Mesenchymal stem cell (in vitro differentiated cells and primary cell): ENCODE results near the gene SLC39A8.

Experiments used
- DNase-seq: peaks from one replicate; pipeline ENCODE4 v3.0.0-alpha.2; 2013
- H2AFZ ChIP-seq: one replicate; pipeline ENCODE4 v1.6.1; 2013; ENCODE audit warnings: low read depth, mild to moderate bottlenecking, control low read depth, inconsistent platforms, low read length, moderate library complexity
- H2AK5ac ChIP-seq: 2 replicates; pipeline ENCODE4 v1.6.1; 2013; ENCODE audit warnings: low read length, moderate library complexity, mild to moderate bottlenecking, inconsistent platforms; ENCODE audit not compliant: severe bottlenecking
- H2BK120ac ChIP-seq: one replicate; pipeline ENCODE4 v1.6.1; 2013; ENCODE audit warnings: low read depth, mild to moderate bottlenecking, inconsistent platforms, low read length, moderate library complexity
- H2BK12ac ChIP-seq, 2 experiments: one replicate each; pipeline ENCODE4 v1.6.1; 2013; ENCODE audit warnings: inconsistent platforms in 2 of 2, low read length in 2 of 2, mild to moderate bottlenecking in 2 of 2, moderate library complexity in 2 of 2, control low read depth in 1 of 2
- H2BK15ac ChIP-seq: one replicate; pipeline ENCODE4 v1.6.1; 2013; ENCODE audit warnings: mild to moderate bottlenecking, low read depth, inconsistent platforms; ENCODE audit not compliant: poor library complexity, severe bottlenecking
- H2BK5ac ChIP-seq: 2 replicates; pipeline ENCODE4 v1.6.1; 2013; ENCODE audit warnings: low read depth, mild to moderate bottlenecking, low read length, control low read depth, inconsistent platforms; ENCODE audit not compliant: poor library complexity, severe bottlenecking
- H3K14ac ChIP-seq, 2 experiments: one replicate each; pipeline ENCODE4 v1.6.1; 2013; ENCODE audit warnings: inconsistent platforms in 2 of 2, low read length in 2 of 2, control low read depth in 1 of 2, mild to moderate bottlenecking in 1 of 2, moderate library complexity in 1 of 2
- H3K18ac ChIP-seq, 2 experiments: one replicate each; pipeline ENCODE4 v1.6.1; 2013; ENCODE audit warnings: inconsistent platforms in 2 of 2, low read length in 2 of 2, control low read depth in 1 of 2, low read depth in 1 of 2, mild to moderate bottlenecking in 1 of 2
- H3K23ac ChIP-seq, 2 experiments: one replicate each; pipeline ENCODE4 v1.6.1; 2013; ENCODE audit warnings: inconsistent platforms in 2 of 2, low read length in 2 of 2, mild to moderate bottlenecking in 2 of 2, moderate library complexity in 2 of 2, control low read depth in 1 of 2
- H3K27ac ChIP-seq: 2 replicates; pipeline ENCODE4 v1.5.1; 2013; ENCODE audit warnings: mild to moderate bottlenecking, moderate library complexity, low read length, control low read depth, inconsistent platforms; ENCODE audit not compliant: poor library complexity, severe bottlenecking
- H3K27me3 ChIP-seq, 2 experiments: 2 replicates each; pipeline versions ENCODE4 v1.6.1 to v1.7.0; 2013; ENCODE audit warnings: low read length in 2 of 2, mild to moderate bottlenecking in 2 of 2, moderate library complexity in 2 of 2, control low read depth in 1 of 2, inconsistent platforms in 1 of 2; ENCODE audit not compliant: control insufficient read depth in 1 of 2, insufficient read depth in 1 of 2
- H3K36me3 ChIP-seq, 2 experiments: 2 replicates each; pipeline versions ENCODE4 v1.6.1 to v1.7.0; 2013; ENCODE audit warnings: low read length in 2 of 2, control low read depth in 1 of 2, inconsistent platforms in 1 of 2, low read depth in 1 of 2, mild to moderate bottlenecking in 1 of 2; ENCODE audit not compliant: insufficient read depth in 2 of 2, control insufficient read depth in 1 of 2
- H3K4ac ChIP-seq, 2 experiments: one replicate each; pipeline ENCODE4 v1.6.1; 2013; ENCODE audit warnings: inconsistent platforms in 2 of 2, low read length in 2 of 2, mild to moderate bottlenecking in 2 of 2, moderate library complexity in 2 of 2, control low read depth in 1 of 2, low read depth in 1 of 2
- H3K4me1 ChIP-seq: 2 replicates; pipeline ENCODE4 v1.6.1; 2013; ENCODE audit warnings: low read depth, low read length, control low read depth; ENCODE audit not compliant: control insufficient read depth, insufficient read depth
- H3K4me2 ChIP-seq: 2 replicates; pipeline ENCODE4 v1.6.1; 2013; ENCODE audit warnings: low read length, mild to moderate bottlenecking, inconsistent platforms; ENCODE audit not compliant: poor library complexity, severe bottlenecking
- H3K4me3 ChIP-seq, 2 experiments: 2 replicates each; pipeline versions ENCODE4 v1.5.1 to v1.7.0; 2013; ENCODE audit warnings: low read length in 2 of 2, mild to moderate bottlenecking in 2 of 2, control low read depth in 1 of 2, low read depth in 1 of 2; ENCODE audit not compliant: insufficient read depth in 1 of 2
- H3K79me1 ChIP-seq: replicated peaks from 2 replicates; pipeline ENCODE4 v1.6.1; 2013; ENCODE audit warnings: mild to moderate bottlenecking, control low read depth, low read length, inconsistent platforms; ENCODE audit not compliant: poor library complexity, severe bottlenecking
- H3K9ac ChIP-seq: 2 replicates; pipeline ENCODE4 v1.7.0; 2013; ENCODE audit warnings: mild to moderate bottlenecking, low read length, moderate library complexity
- H3K9me3 ChIP-seq: 2 replicates; pipeline ENCODE4 v1.7.0; 2013; ENCODE audit warnings: mild to moderate bottlenecking, low read length; ENCODE audit not compliant: control insufficient read depth
- H4K8ac ChIP-seq: one replicate; pipeline ENCODE4 v1.6.1; 2013; ENCODE audit warnings: inconsistent platforms, mild to moderate bottlenecking, low read length, moderate library complexity
- H4K91ac ChIP-seq: one replicate; pipeline ENCODE4 v1.6.1; 2013; ENCODE audit warnings: mild to moderate bottlenecking, low read length, inconsistent platforms
- WGBS: methylation state at CpG from one replicate; pipeline ENCODE4 v1.1.7; 2013; ENCODE audit warnings: mixed read lengths; 5-methylcytosine and 5-hydroxymethylcytosine counted together

Gene SLC39A8

GRCh38 chr4:102324730-102325129 is 20.6 kb downstream of the SLC39A8 start:
- Histone ChIP-seq H3K4me2 (no peak overlapping the region), H2AK5ac (no peak overlapping the region), H3K4me1 (peaks cover 3% of the 10 kb centered on the region), H3K9ac (peak overlapping the region; percentile 33), H3K27ac (no peak overlapping the region), H3K4ac (no peak overlapping the region), H2BK5ac (no peak overlapping the region), H3K23ac (no peak overlapping the region), H2BK120ac (no peak overlapping the region), H3K9me3 (no peaks in the 10 kb centered on the region), H2AFZ (no peak overlapping the region), H3K79me1 (peaks cover 5% of the 10 kb centered on the region), H4K91ac (no peak overlapping the region), H3K27me3 (no peaks in the 10 kb centered on the region), H3K14ac (no peak overlapping the region), H3K18ac (no peak overlapping the region), H4K8ac (no peak overlapping the region), H3K4me3 (peak overlapping the region in 1 of 2 experiments; percentile 30), H2BK12ac (no peak overlapping the region), H3K36me3 (no peaks in the 10 kb centered on the region), H2BK15ac (no peak overlapping the region)
- 76% methylated on average over 2 of the region's 3 CpGs for WGBS
- DNase-seq, result no peak

DNA sequence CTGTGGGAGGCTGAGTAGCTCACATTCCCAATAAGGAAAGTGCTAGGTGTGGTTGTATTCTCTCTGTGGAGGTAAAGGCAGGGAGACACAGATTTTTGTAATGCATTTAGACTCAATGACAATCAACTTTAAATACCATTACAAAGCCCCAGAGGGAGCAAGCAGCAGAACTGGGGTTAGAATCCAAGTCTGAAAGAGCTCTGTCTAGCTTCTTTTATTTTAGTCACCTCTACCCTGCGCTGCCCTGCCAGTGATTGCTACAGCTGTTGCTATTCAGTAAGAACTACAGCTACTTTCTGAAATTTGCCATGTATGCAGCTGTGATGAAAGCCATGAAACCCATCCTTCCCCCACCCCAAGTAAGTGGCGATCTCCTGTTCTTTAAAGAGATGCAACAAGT is 22.5 kb downstream of the SLC39A8 start:
- DNase-seq, result no peak
- peaks cover 4% of the 10 kb centered on the region for H3K4me1 ChIP-seq
- H2BK15ac ChIP-seq, result no peak overlapping the region
- H3K79me1 ChIP-seq, result peaks cover 5% of the 10 kb centered on the region
- H3K27me3 ChIP-seq, result no peaks in the 10 kb centered on the region
- H2BK120ac ChIP-seq, result no peak overlapping the region
- no peak overlapping the region for H2AFZ ChIP-seq
- H3K9me3 ChIP-seq, result no peaks in the 10 kb centered on the region
- H3K4ac ChIP-seq, result no peak overlapping the region
- no peak overlapping the region for H4K8ac ChIP-seq
- 100% methylated on average over 2 of the region's 2 CpGs for WGBS
- no peak overlapping the region for H2AK5ac ChIP-seq
- H4K91ac ChIP-seq, result no peak overlapping the region
- H2BK5ac ChIP-seq, result no peak overlapping the region
- no peak overlapping the region for H3K18ac ChIP-seq
- no peak overlapping the region for H3K27ac ChIP-seq
- H3K36me3 ChIP-seq, result no peaks in the 10 kb centered on the region
- H3K9ac ChIP-seq, result no peak overlapping the region
- no peak overlapping the region for H2BK12ac ChIP-seq
- H3K14ac ChIP-seq, result no peak overlapping the region
- H3K4me3 ChIP-seq, result no peak overlapping the region
- no peak overlapping the region for H3K4me2 ChIP-seq
- no peak overlapping the region for H3K23ac ChIP-seq

GRCh38 chr4:102321260-102321995 is 23.9 kb downstream of the SLC39A8 start:
- H3K4ac ChIP-seq, result no peak overlapping the region
- H3K36me3 ChIP-seq, result no peaks in the 10 kb centered on the region
- H2BK15ac ChIP-seq, result no peak overlapping the region
- H4K8ac ChIP-seq, result no peak overlapping the region
- H3K4me1 ChIP-seq, result peaks cover 1% of the 10 kb centered on the region
- no peak overlapping the region for H3K23ac ChIP-seq
- H2BK12ac ChIP-seq, result no peak overlapping the region
- H3K9ac ChIP-seq, result no peak overlapping the region
- no peaks in the 10 kb centered on the region for H3K27me3 ChIP-seq
- no peak overlapping the region for H2BK5ac ChIP-seq
- peaks cover 8% of the 10 kb centered on the region for H3K79me1 ChIP-seq
- no peak overlapping the region for H3K4me3 ChIP-seq
- no peak overlapping the region for H3K14ac ChIP-seq
- no peak overlapping the region for H3K4me2 ChIP-seq
- no peak overlapping the region for H2AFZ ChIP-seq
- H3K27ac ChIP-seq, result no peak overlapping the region
- WGBS, result 84% methylated on average over 10 of the region's 11 CpGs
- no peak overlapping the region for H2BK120ac ChIP-seq
- H3K9me3 ChIP-seq, result no peaks in the 10 kb centered on the region
- H2AK5ac ChIP-seq, result no peak overlapping the region
- no peak for DNase-seq
- no peak overlapping the region for H3K18ac ChIP-seq
- H4K91ac ChIP-seq, result no peak overlapping the region

DNA sequence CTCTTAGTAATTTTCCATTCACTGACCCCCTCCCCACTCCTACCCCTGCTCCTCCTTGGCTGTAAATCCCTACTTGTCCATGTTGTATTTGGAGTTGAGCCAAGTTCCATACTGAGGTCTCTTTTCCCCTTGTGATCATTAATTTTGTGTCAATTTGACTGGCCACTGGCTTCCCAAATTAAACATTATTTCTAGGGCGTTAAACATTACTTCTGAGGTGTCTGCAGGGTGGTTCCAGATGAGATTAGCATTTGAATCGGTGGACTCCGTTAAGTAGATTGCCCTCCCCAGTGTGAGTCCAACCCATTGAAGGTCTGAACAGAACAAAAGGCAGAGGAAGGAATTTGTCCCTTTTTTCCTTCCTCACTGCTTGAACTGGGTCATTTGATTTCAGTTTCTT is 25.7 kb downstream of the SLC39A8 start:
- no peaks in the 10 kb centered on the region for H3K9me3 ChIP-seq
- H4K8ac ChIP-seq, result no peak overlapping the region
- no peak overlapping the region for H2BK12ac ChIP-seq
- no peaks in the 10 kb centered on the region for H3K27me3 ChIP-seq
- H3K4me1 ChIP-seq, result peaks cover 1% of the 10 kb centered on the region
- WGBS, result 70% methylated on average over 3 of the region's 3 CpGs
- H3K18ac ChIP-seq, result no peak overlapping the region
- H3K79me1 ChIP-seq, result peaks cover 4% of the 10 kb centered on the region
- no peak overlapping the region for H3K4me3 ChIP-seq
- no peak overlapping the region for H2AFZ ChIP-seq
- H2AK5ac ChIP-seq, result no peak overlapping the region
- H3K4ac ChIP-seq, result no peak overlapping the region
- no peak overlapping the region for H4K91ac ChIP-seq
- no peak overlapping the region for H3K9ac ChIP-seq
- no peak overlapping the region for H3K27ac ChIP-seq
- no peak overlapping the region for H3K23ac ChIP-seq
- no peak overlapping the region for H2BK120ac ChIP-seq
- H3K36me3 ChIP-seq, result no peaks in the 10 kb centered on the region
- H2BK15ac ChIP-seq, result no peak overlapping the region
- H3K14ac ChIP-seq, result no peak overlapping the region
- peak overlapping the region; percentile 21 for H3K4me2 ChIP-seq
- no peak overlapping the region for H2BK5ac ChIP-seq
- DNase-seq, result no peak
